ENCODE measurements around the gene CCSER1.

Gene CCSER1

GRCh38 chr4:91028228-91028627 lies 901.0 kb downstream of the CCSER1 start:
- Histone ChIP-seq H3K4me2 (ENCODE audit: low read length) (no peak overlapping the region), H3K79me2 (ENCODE audit: control insufficient read depth, low read length) (no peaks in the 10 kb centered on the region), H3K27ac (ENCODE audit: low read depth, low read length) (no peak overlapping the region), H3K27me3 (ENCODE audit: control insufficient read depth, low read length) (no peaks in the 10 kb centered on the region), H4K20me1 (ENCODE audit: control insufficient read depth, insufficient read depth, low read depth, low read length) (no peaks in the 10 kb centered on the region), H3K9me2 (replicated peaks; ENCODE audit: control insufficient read depth, low read length) (no peaks in the 10 kb centered on the region), H3K4me3 (ENCODE audit: low read length) (no peak overlapping the region), H3K36me3 (ENCODE audit: control insufficient read depth, low read length) (no peaks in the 10 kb centered on the region), H3K9me3 (ENCODE audit: control insufficient read depth, insufficient read depth, low read length) (no peaks in the 10 kb centered on the region), H3K4me1 (ENCODE audit: control insufficient read depth, low read length) (no peaks in the 10 kb centered on the region), H3F3A (ENCODE audit: control insufficient read depth, insufficient read depth) (no peaks in the 10 kb centered on the region)
- TF ChIP-seq EZH2phosphoT487 (IDR thresholded peaks at IDR 0.05; ENCODE audit: borderline replicate concordance, low read length) = no peak
- TF ChIP-seq, protein P1, sequence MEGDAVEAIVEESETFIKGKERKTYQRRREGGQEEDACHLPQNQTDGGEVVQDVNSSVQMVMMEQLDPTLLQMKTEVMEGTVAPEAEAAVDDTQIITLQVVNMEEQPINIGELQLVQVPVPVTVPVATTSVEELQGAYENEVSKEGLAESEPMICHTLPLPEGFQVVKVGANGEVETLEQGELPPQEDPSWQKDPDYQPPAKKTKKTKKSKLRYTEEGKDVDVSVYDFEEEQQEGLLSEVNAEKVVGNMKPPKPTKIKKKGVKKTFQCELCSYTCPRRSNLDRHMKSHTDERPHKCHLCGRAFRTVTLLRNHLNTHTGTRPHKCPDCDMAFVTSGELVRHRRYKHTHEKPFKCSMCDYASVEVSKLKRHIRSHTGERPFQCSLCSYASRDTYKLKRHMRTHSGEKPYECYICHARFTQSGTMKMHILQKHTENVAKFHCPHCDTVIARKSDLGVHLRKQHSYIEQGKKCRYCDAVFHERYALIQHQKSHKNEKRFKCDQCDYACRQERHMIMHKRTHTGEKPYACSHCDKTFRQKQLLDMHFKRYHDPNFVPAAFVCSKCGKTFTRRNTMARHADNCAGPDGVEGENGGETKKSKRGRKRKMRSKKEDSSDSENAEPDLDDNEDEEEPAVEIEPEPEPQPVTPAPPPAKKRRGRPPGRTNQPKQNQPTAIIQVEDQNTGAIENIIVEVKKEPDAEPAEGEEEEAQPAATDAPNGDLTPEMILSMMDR (IDR thresholded peaks at IDR 0.05; ENCODE audit: low read depth, low read length, poor library complexity, severe bottlenecking) = no peak

- H3K9me3 ChIP-seq (ENCODE audit: control insufficient read depth, insufficient read depth, low read length) = no peaks in the 10 kb centered on the region
- no peaks in the 10 kb centered on the region for H3K36me3 ChIP-seq (ENCODE audit: control insufficient read depth, low read length)
- H3F3A ChIP-seq (ENCODE audit: control insufficient read depth, insufficient read depth) = no peaks in the 10 kb centered on the region
- no peaks in the 10 kb centered on the region for H3K4me1 ChIP-seq (ENCODE audit: control insufficient read depth, low read length)
- H3K27ac ChIP-seq (ENCODE audit: low read depth, low read length) = no peak overlapping the region
- TF ChIP-seq EZH2phosphoT487 (IDR thresholded peaks at IDR 0.05; ENCODE audit: borderline replicate concordance, low read length) = no peak
- TF ChIP-seq, protein P1 (IDR thresholded peaks at IDR 0.05; ENCODE audit: low read depth, low read length, poor library complexity, severe bottlenecking) = no peak
- no peak overlapping the region for H3K4me2 ChIP-seq (ENCODE audit: low read length)
- no peak overlapping the region for H3K4me3 ChIP-seq (ENCODE audit: low read length)
- H3K9me2 ChIP-seq (replicated peaks; ENCODE audit: control insufficient read depth, low read length) = no peaks in the 10 kb centered on the region
- no peaks in the 10 kb centered on the region for H4K20me1 ChIP-seq (ENCODE audit: control insufficient read depth, insufficient read depth, low read depth, low read length)
- H3K79me2 ChIP-seq (ENCODE audit: control insufficient read depth, low read length) = no peaks in the 10 kb centered on the region
- no peaks in the 10 kb centered on the region for H3K27me3 ChIP-seq (ENCODE audit: control insufficient read depth, low read length)
Measured at GRCh38 chr4:91031761-91032160, 904.6 kb downstream of the CCSER1 start.

DNA sequence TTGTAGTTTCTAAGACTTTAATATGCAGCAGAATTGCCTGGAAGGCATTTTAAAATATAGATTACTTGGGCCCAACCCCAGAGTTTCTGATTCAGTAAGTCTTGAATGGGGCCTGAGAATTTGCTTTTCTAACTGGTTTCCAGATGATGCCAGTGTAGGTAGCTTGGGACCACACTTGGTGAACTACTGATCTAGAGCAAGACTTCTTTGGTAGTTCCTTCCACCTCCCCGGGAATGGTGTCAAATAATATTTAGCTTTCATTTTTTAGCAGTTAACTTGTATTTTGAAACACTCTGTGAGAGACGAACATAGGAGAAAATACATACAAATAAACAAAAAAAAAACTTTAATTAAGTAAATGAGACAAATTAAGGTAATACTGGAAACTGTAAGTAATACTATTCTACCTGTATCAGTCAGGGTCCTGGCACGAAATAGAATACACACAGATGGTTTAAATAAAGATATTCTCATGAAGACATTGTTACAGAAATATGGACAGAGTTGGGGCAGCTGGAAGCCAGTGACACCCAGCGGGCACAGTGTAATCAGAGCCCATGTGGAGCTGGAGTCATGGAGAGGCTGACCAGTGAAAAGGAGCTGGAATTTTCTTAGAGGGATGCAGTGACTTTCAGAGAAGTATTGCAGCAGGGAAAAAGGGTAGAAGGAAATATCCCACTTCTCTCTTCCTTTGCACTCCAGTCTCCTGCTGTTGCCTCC lies 905.7 kb downstream of the CCSER1 start:
- Histone ChIP-seq H4K20me1 (ENCODE audit: control insufficient read depth, insufficient read depth, low read depth, low read length) (no peaks in the 10 kb centered on the region), H3K4me3 (ENCODE audit: low read length) (no peak overlapping the region), H3K9me2 (replicated peaks; ENCODE audit: control insufficient read depth, low read length) (no peaks in the 10 kb centered on the region), H3K79me2 (ENCODE audit: control insufficient read depth, low read length) (no peaks in the 10 kb centered on the region), H3K27ac (ENCODE audit: low read depth, low read length) (no peak overlapping the region), H3K9me3 (ENCODE audit: control insufficient read depth, insufficient read depth, low read length) (no peaks in the 10 kb centered on the region), H3K36me3 (ENCODE audit: control insufficient read depth, low read length) (no peaks in the 10 kb centered on the region), H3K27me3 (ENCODE audit: control insufficient read depth, low read length) (no peaks in the 10 kb centered on the region), H3K4me2 (ENCODE audit: low read length) (no peak overlapping the region), H3F3A (ENCODE audit: control insufficient read depth, insufficient read depth) (no peaks in the 10 kb centered on the region), H3K4me1 (ENCODE audit: control insufficient read depth, low read length) (no peaks in the 10 kb centered on the region)
- no peak for TF ChIP-seq EZH2phosphoT487 (IDR thresholded peaks at IDR 0.05; ENCODE audit: borderline replicate concordance, low read length)
- TF ChIP-seq, protein P1 (IDR thresholded peaks at IDR 0.05; ENCODE audit: low read depth, low read length, poor library complexity, severe bottlenecking) = no peak
